ENCODE results near the gene SIM1.

The SIM1 gene

GRCh38 chr6:100449239-100449691 lies 15.5 kb downstream of the SIM1 start:
- peaks cover 9% of the 10 kb centered on the region for H3K4me1 ChIP-seq (ENCODE audit: insufficient read depth, low read length)
- H2AFZ ChIP-seq (ENCODE audit: low read depth, low read length): no peak overlapping the region
- no peaks in the 10 kb centered on the region for H3K9me3 ChIP-seq (ENCODE audit: insufficient read depth, low read length, severe bottlenecking)
- no peak overlapping the region for H3K9ac ChIP-seq (ENCODE audit: low read depth, low read length)
- DNase-seq (no peak), ATAC-seq (ENCODE audit: insufficient read depth, low read depth) (no peak)
- H3K79me2 ChIP-seq (ENCODE audit: insufficient read depth, low read length): no peaks in the 10 kb centered on the region
- no peaks in the 10 kb centered on the region for H4K20me1 ChIP-seq (ENCODE audit: insufficient read depth, low read length)
- no peaks in the 10 kb centered on the region for H3K36me3 ChIP-seq (ENCODE audit: insufficient read depth, low read length)
- H3K4me3 ChIP-seq (ENCODE audit: low read depth in 1 of 2, low read length in 2 of 2): no peak overlapping the region
- no peak for TF ChIP-seq EZH2 (IDR thresholded peaks at IDR 0.05; ENCODE audit: borderline replicate concordance, low read depth, low read length, severe bottlenecking)
- TF ChIP-seq CTCF (IDR thresholded peaks at IDR 0.05; ENCODE audit: borderline replicate concordance, extremely low read depth, low read length, poor library complexity, severe bottlenecking): no peak
- H3K4me2 ChIP-seq (ENCODE audit: insufficient read depth, low read length): no peak overlapping the region
- no peaks in the 10 kb centered on the region for H3K27me3 ChIP-seq (ENCODE audit: insufficient read depth, low read length, poor library complexity)
- H3K27ac ChIP-seq (ENCODE audit: low read length): no peak overlapping the region

GRCh38 chr6:100447900-100448748 lies 16.6 kb downstream of the SIM1 start:
- H4K20me1 ChIP-seq (ENCODE audit: insufficient read depth, low read length): no peaks in the 10 kb centered on the region
- no peak overlapping the region for H2AFZ ChIP-seq (ENCODE audit: low read depth, low read length)
- no peaks in the 10 kb centered on the region for H3K9me3 ChIP-seq (ENCODE audit: insufficient read depth, low read length, severe bottlenecking)
- H3K27me3 ChIP-seq (ENCODE audit: insufficient read depth, low read length, poor library complexity): no peaks in the 10 kb centered on the region
- no peak for ATAC-seq (ENCODE audit: insufficient read depth, low read depth)
- H3K4me1 ChIP-seq (ENCODE audit: insufficient read depth, low read length): peaks cover 11% of the 10 kb centered on the region
- H3K27ac ChIP-seq (ENCODE audit: low read length): no peak overlapping the region
- H3K36me3 ChIP-seq (ENCODE audit: insufficient read depth, low read length): no peaks in the 10 kb centered on the region
- DNase-seq: no peak
- H3K9ac ChIP-seq (ENCODE audit: low read depth, low read length): no peak overlapping the region
- no peaks in the 10 kb centered on the region for H3K79me2 ChIP-seq (ENCODE audit: insufficient read depth, low read length)
- TF ChIP-seq EZH2 (IDR thresholded peaks at IDR 0.05; ENCODE audit: borderline replicate concordance, low read depth, low read length, severe bottlenecking) (no peak), CTCF (IDR thresholded peaks at IDR 0.05; ENCODE audit: borderline replicate concordance, extremely low read depth, low read length, poor library complexity, severe bottlenecking) (no peak)
- no peak overlapping the region for H3K4me2 ChIP-seq (ENCODE audit: insufficient read depth, low read length)
- no peak overlapping the region for H3K4me3 ChIP-seq (ENCODE audit: low read depth in 1 of 2, low read length in 2 of 2)

- ATAC-seq (ENCODE audit: insufficient read depth, low read depth): no peak
- Histone ChIP-seq H3K4me2 (ENCODE audit: insufficient read depth, low read length) (no peak overlapping the region), H4K20me1 (ENCODE audit: insufficient read depth, low read length) (no peaks in the 10 kb centered on the region), H3K79me2 (ENCODE audit: insufficient read depth, low read length) (no peaks in the 10 kb centered on the region), H3K9me3 (ENCODE audit: insufficient read depth, low read length, severe bottlenecking) (no peaks in the 10 kb centered on the region), H3K36me3 (ENCODE audit: insufficient read depth, low read length) (no peaks in the 10 kb centered on the region), H2AFZ (ENCODE audit: low read depth, low read length) (no peak overlapping the region), H3K4me1 (ENCODE audit: insufficient read depth, low read length) (peaks cover 11% of the 10 kb centered on the region), H3K27ac (ENCODE audit: low read length) (no peak overlapping the region), H3K4me3 (ENCODE audit: low read depth in 1 of 2, low read length in 2 of 2) (no peak overlapping the region), H3K27me3 (ENCODE audit: insufficient read depth, low read length, poor library complexity) (no peaks in the 10 kb centered on the region), H3K9ac (ENCODE audit: low read depth, low read length) (no peak overlapping the region)
- DNase-seq: no peak
- no peak for TF ChIP-seq CTCF (IDR thresholded peaks at IDR 0.05; ENCODE audit: borderline replicate concordance, extremely low read depth, low read length, poor library complexity, severe bottlenecking)
- no peak for TF ChIP-seq EZH2 (IDR thresholded peaks at IDR 0.05; ENCODE audit: borderline replicate concordance, low read depth, low read length, severe bottlenecking)
These were observed 17.4 kb downstream of the SIM1 start for GRCh38 chr6:100447081-100447899.

All from DND-41 (cell line).